H1 (cell line): ENCODE results near the gene PRSS16. TPM values are rescaled to one million over a fixed set of nuclear protein-coding genes. Genes with fewer than 3 reads are reported as not detected.

Source experiments
- CTCF ChIA-PET: fragments of 300-600 bp; sonication (Branson Sonifier 250); formaldehyde crosslinking; loops from one replicate; lab custom pipeline; 2021; ENCODE audit not compliant: partially characterized antibody; lab: Charles Lee
- POLR2A ChIA-PET: fragments of 300-600 bp; sonication (Branson Sonifier 250); formaldehyde crosslinking; loops from one replicate; lab custom pipeline; 2021; ENCODE audit warnings: inconsistent platforms; ENCODE audit not compliant: partially characterized antibody; lab: Charles Lee
- DNase-seq, 2 experiments: peaks; one replicate each; pipeline versions ENCODE4 v3.0.0 to v3.0.0-alpha.2; 2010 to 2022; ENCODE audit warnings: low spot score in 2 of 2, low read depth in 1 of 2, mixed read lengths in 1 of 2
- FAIRE-seq: peaks from 2 replicates; lab custom pipeline; 2011; peaks lifted over from hg19 to GRCh38; lab: Jason Lieb, UNC
- H2AFZ ChIP-seq: 2 replicates; pipeline ENCODE4 v1.8.1; 2012; ENCODE audit warnings: low read length, inconsistent platforms
- H2AK5ac ChIP-seq: 2 replicates; pipeline ENCODE4 v1.6.1; 2013; ENCODE audit warnings: low read depth, low read length
- H2BK120ac ChIP-seq: replicated peaks from 2 replicates; pipeline ENCODE3; 2013; ENCODE audit warnings: low read depth, low read length, inconsistent platforms
- H2BK12ac ChIP-seq: 2 replicates; pipeline ENCODE4 v1.6.1; 2013; ENCODE audit warnings: low read depth, low read length
- H2BK15ac ChIP-seq: 2 replicates; pipeline ENCODE4 v1.6.1; 2013; ENCODE audit warnings: low read length
- H2BK20ac ChIP-seq: 2 replicates; pipeline ENCODE4 v1.6.1; 2013; ENCODE audit warnings: low read length
- H2BK5ac ChIP-seq: 2 replicates; pipeline ENCODE4 v1.6.1; 2013; ENCODE audit warnings: low read depth, low read length
- H3K14ac ChIP-seq: 2 replicates; pipeline ENCODE4 v1.6.1; 2013; ENCODE audit warnings: inconsistent platforms; ENCODE audit not compliant: insufficient read length
- H3K18ac ChIP-seq: 2 replicates; pipeline ENCODE4 v1.6.1; 2013; ENCODE audit warnings: low read length; ENCODE audit errors: extremely low read depth
- H3K23ac ChIP-seq: 2 replicates; pipeline ENCODE4 v1.6.1; 2013; ENCODE audit warnings: inconsistent platforms; ENCODE audit not compliant: insufficient read length
- H3K23me2 ChIP-seq: 2 replicates; pipeline ENCODE4 v1.6.1; 2013; ENCODE audit warnings: low read depth, low read length
- H3K27ac ChIP-seq: 2 replicates; pipeline ENCODE4 v1.6.1; 2011; ENCODE audit warnings: low read depth, low read length, inconsistent platforms
- H3K27me3 ChIP-seq, 4 experiments: replicated peaks in 1 of 4; 1 replicate in 1 of 4; 2 replicates in 3 of 4; pipeline versions ENCODE4 v1.6.1 to v1.8.1; 2011 to 2013; ENCODE audit warnings: low read length in 3 of 4, mild to moderate bottlenecking in 3 of 4, inconsistent platforms in 2 of 4, mixed read lengths in 2 of 4, moderate library complexity in 1 of 4; ENCODE audit not compliant: control insufficient read depth in 3 of 4, insufficient read depth in 3 of 4; ENCODE audit errors: extremely low read depth in 1 of 4
- H3K36me3 ChIP-seq, 4 experiments: 2 replicates each; pipeline versions ENCODE4 v1.6.1 to v1.8.1; 2011 to 2013; ENCODE audit warnings: mild to moderate bottlenecking in 4 of 4, low read length in 3 of 4, moderate library complexity in 2 of 4, control low read depth in 1 of 4, inconsistent platforms in 1 of 4; ENCODE audit not compliant: insufficient read depth in 4 of 4, control insufficient read depth in 2 of 4
- H3K4ac ChIP-seq: replicated peaks from 2 replicates; pipeline ENCODE3; 2013; ENCODE audit warnings: low read length, low read depth, mixed read lengths, inconsistent platforms; ENCODE audit not compliant: insufficient read length
- H3K4me1 ChIP-seq, 4 experiments: replicated peaks in 1 of 4; 1 replicate in 1 of 4; 2 replicates in 3 of 4; pipeline versions ENCODE4 v1.6.1 to v1.8.1; 2011 to 2013; ENCODE audit warnings: low read length in 3 of 4, inconsistent platforms in 2 of 4, mixed read lengths in 1 of 4; ENCODE audit not compliant: insufficient read depth in 4 of 4, control insufficient read depth in 3 of 4
- H3K4me2 ChIP-seq, 2 experiments: 2 replicates each; pipeline versions ENCODE4 v1.6.1 to v1.8.1; 2011 to 2013; ENCODE audit warnings: low read depth in 2 of 2, low read length in 2 of 2, control low read depth in 1 of 2, inconsistent platforms in 1 of 2, mild to moderate bottlenecking in 1 of 2; ENCODE audit not compliant: insufficient read depth in 1 of 2
- H3K4me3 ChIP-seq, 4 experiments: fragments of 200-600, 300-600 bp in 1 of 4; sonication (generic), shearing (Covaris generic), sonication (Bioruptor Twin) in 1 of 4; 2 replicates each; pipeline versions ENCODE4 v1.5.1 to v1.8.1; 2011 to 2016; ENCODE audit warnings: low read length in 4 of 4, low read depth in 3 of 4, control low read depth in 2 of 4, inconsistent platforms in 2 of 4, mild to moderate bottlenecking in 2 of 4, mixed read lengths in 1 of 4, moderate library complexity in 1 of 4; ENCODE audit not compliant: insufficient read depth in 2 of 4; ENCODE audit errors: extremely low read depth in 1 of 4
- H3K56ac ChIP-seq: replicated peaks from 2 replicates; pipeline ENCODE3; 2013; ENCODE audit warnings: low read depth, mild to moderate bottlenecking, mixed read lengths, low read length, inconsistent platforms; ENCODE audit not compliant: insufficient read length
- H3K79me1 ChIP-seq: 2 replicates; pipeline ENCODE4 v1.6.1; 2013; ENCODE audit warnings: low read depth, low read length, control low read depth
- H3K79me2 ChIP-seq, 2 experiments: 2 replicates each; pipeline versions ENCODE4 v1.6.1 to v1.8.1; 2012 to 2013; ENCODE audit warnings: low read length in 2 of 2, mild to moderate bottlenecking in 2 of 2, inconsistent platforms in 1 of 2; ENCODE audit not compliant: insufficient read depth in 2 of 2, control insufficient read depth in 1 of 2
- H3K9ac ChIP-seq, 4 experiments: replicated peaks in 1 of 4; 1 replicate in 1 of 4; 2 replicates in 3 of 4; pipeline versions ENCODE4 v1.6.1 to v1.8.1; 2011 to 2013; ENCODE audit warnings: low read depth in 3 of 4, low read length in 3 of 4, control low read depth in 2 of 4, mild to moderate bottlenecking in 2 of 4, moderate library complexity in 2 of 4, inconsistent platforms in 1 of 4; ENCODE audit errors: extremely low read depth in 1 of 4
- H3K9me3 ChIP-seq, 2 experiments: 2 replicates each; pipeline versions ENCODE4 v1.6.1 to v1.8.1; 2012 to 2013; ENCODE audit warnings: mild to moderate bottlenecking in 2 of 2, moderate library complexity in 2 of 2, control low read depth in 1 of 2, inconsistent platforms in 1 of 2, low read depth in 1 of 2, low read length in 1 of 2, mixed read lengths in 1 of 2; ENCODE audit not compliant: insufficient read depth in 2 of 2
- H4K20me1 ChIP-seq, 2 experiments: replicated peaks in 1 of 2; 2 replicates each; pipeline versions ENCODE3 to v1.8.1; 2011 to 2013; ENCODE audit warnings: inconsistent platforms in 2 of 2, low read length in 2 of 2, mild to moderate bottlenecking in 1 of 2; ENCODE audit not compliant: insufficient read depth in 2 of 2, control insufficient read depth in 1 of 2
- H4K5ac ChIP-seq: 2 replicates; pipeline ENCODE4 v1.6.1; 2013; ENCODE audit warnings: low read length, low read depth, mixed read lengths, inconsistent platforms; ENCODE audit not compliant: insufficient read length
- H4K8ac ChIP-seq: 2 replicates; pipeline ENCODE4 v1.8.0; 2013; ENCODE audit warnings: mild to moderate bottlenecking, moderate library complexity, low read length, inconsistent platforms; ENCODE audit not compliant: insufficient read depth; ENCODE audit errors: extremely low read depth
- H4K91ac ChIP-seq: replicated peaks from 2 replicates; pipeline ENCODE3; 2013; ENCODE audit warnings: low read length, mixed read lengths, inconsistent platforms; ENCODE audit not compliant: insufficient read length
- NRF1 ChIP-seq: IDR thresholded peaks from 2 replicates; pipeline ENCODE4 v1.6.1; 2011; ENCODE audit warnings: mild to moderate bottlenecking, low read depth, low read length, improper control_type of control experiment
- POU5F1 ChIP-seq: IDR thresholded peaks from 2 replicates; pipeline ENCODE4 v1.6.1; 2011; ENCODE audit warnings: low read depth, mild to moderate bottlenecking, low read length, moderate library complexity
- WGBS, 2 experiments: shearing (Covaris generic) in 1 of 2; methylation state at CpG; one replicate each; pipeline versions ENCODE4 v1.1.6 to v1.1.7; 2013 to 2015; ENCODE audit warnings: low lambda C conversion rate in 2 of 2, mixed read lengths in 2 of 2, inconsistent platforms in 1 of 2, low coverage in 1 of 2, missing lambda C conversion rate in 1 of 2; ENCODE audit not compliant: insufficient replicate concordance in 2 of 2, insufficient coverage in 1 of 2, insufficient read length in 1 of 2; ENCODE audit errors: extremely low coverage in 1 of 2, missing lambda C conversion rate in 1 of 2; 5-methylcytosine and 5-hydroxymethylcytosine counted together
- polyA plus RNA-seq, 7 experiments: library from polyadenylated mRNA; depleted of rRNA in 3 of 7; stranded (reverse) in 5 of 7; unstranded in 2 of 7; fragments of >200 nt in 5 of 7; fragments of 200-250 nt in 2 of 7; gene quantifications; 1 replicate in 5 of 7; 2 replicates in 1 of 7; 4 replicates in 1 of 7; pipeline versions ENCODE4 v1.2.1 to v1.2.3, GENCODE V29; 2011 to 2013; ENCODE audit warnings: missing spikeins in 2 of 7, mixed read lengths in 2 of 7
- total RNA-seq: library from RNA; stranded (reverse); fragmentation: NEBNext Ultra II Directional; extraction: Animal tissue kit (Norgen Biotek cat#: 25700); gene quantifications from 2 replicates; pipeline ENCODE4 v1.2.1, GENCODE V29; 2021

The PRSS16 gene
- total and polyA plus RNA-seq, 2 of the 8 experiments (the other 6 are each of a cell fraction or from before 2014, with no cell fraction given), result 20.2 to 38.9 TPM

DNA sequence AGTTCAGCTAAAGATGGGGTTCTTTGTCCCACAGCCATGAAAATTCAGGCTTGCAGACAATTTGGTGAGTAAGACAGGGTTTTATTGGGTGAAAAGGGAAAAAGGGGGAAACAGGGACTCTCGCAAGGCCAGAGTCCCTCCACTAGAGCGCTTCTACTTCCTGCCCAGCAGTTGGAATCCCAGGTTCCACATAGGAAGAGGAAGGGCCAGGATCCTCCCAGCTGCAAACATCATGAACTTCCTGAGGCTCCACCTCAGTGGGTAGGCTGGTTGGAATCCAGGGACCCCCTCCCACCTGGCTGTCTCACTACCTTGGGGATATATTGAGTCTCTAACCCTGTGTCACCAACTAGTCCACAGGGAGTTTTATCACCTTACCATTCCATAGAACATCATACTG is 39.5 kb upstream of the PRSS16 start:
- Histone ChIP-seq H2BK15ac (no peak overlapping the region), H4K20me1 (no peaks in the 10 kb centered on the region), H2BK20ac (no peak overlapping the region), H3K14ac (no peak overlapping the region), H3K18ac (no peak overlapping the region), H3K56ac (no peak overlapping the region), H3K9ac (no peak overlapping the region), H3K4me2 (peak overlapping the region in 1 of 2 experiments; percentile 37; a peak in 2 of 4 replicates), H3K79me1 (no peaks in the 10 kb centered on the region), H3K4me1 (peaks cover 0 to 10% (median 0%) of the 10 kb centered on the region in 4 experiments; a peak in 3 of 7 replicates), H4K5ac (no peak overlapping the region), H2BK120ac (no peak overlapping the region), H3K79me2 (no peaks in the 10 kb centered on the region), H2AK5ac (no peak overlapping the region), H3K4ac (no peak overlapping the region), H2AFZ (no peak overlapping the region), H3K23me2 (peaks cover 2% of the 10 kb centered on the region; the same call in 1 of the 2 replicates), H2BK12ac (no peak overlapping the region), H3K4me3 (peak overlapping the region in 1 of 4 experiments; percentile 60; a peak in 3 of 8 replicates), H3K36me3 (no peaks in the 10 kb centered on the region; a peak in 1 of 8 replicates), H2BK5ac (no peak overlapping the region), H4K8ac (no peak overlapping the region), H3K27me3 (no peaks in the 10 kb centered on the region), H3K23ac (no peak overlapping the region), H4K91ac (no peak overlapping the region), H3K27ac (no peak overlapping the region), H3K9me3 (no peaks in the 10 kb centered on the region)
- ChIA-PET CTCF (interaction anchor here (0.6 to 0.7 kb wide), 3 partner anchors 23 to 638 kb away, joined by 3 to 4 read pairs (median 3); no protein-coding TSS in a partner anchor), POLR2A (interaction anchor here (0.6 to 2.2 kb wide), 3 partner anchors 30 to 658 kb away, joined by 3 to 7 read pairs (median 4); no protein-coding TSS in a partner anchor)
- FAIRE-seq, result no peak
- no peak for DNase-seq
- WGBS, 2 experiments, result 8% methylated on average over 2 of the region's 2 CpGs; no CpG with 5 or more reads in 1 of the 2 experiments
- TF ChIP-seq POU5F1, result no peak
- TF ChIP-seq NRF1, result no peak
